Transverse colon (tissue), 4 donors: ENCODE measurements around the gene NIBAN1. TPM values are rescaled to one million over a fixed set of nuclear protein-coding genes. Genes with fewer than 3 reads are reported as not detected.
A peak's percentile ranks its signal among the peaks of the same experiment; 100 is the strongest.

ENCODE experiments used
- DNase-seq: peaks from one replicate; pipeline ENCODE4 v3.0.0-alpha.2; 2019
- H3K27ac ChIP-seq, 4 donors: fragments of 200-600 bp; sonication (generic); 2 replicates each; pipeline ENCODE4 v1.5.1; 2016 to 2018; ENCODE audit warnings: inconsistent platforms in 4 of 4
- H3K27me3 ChIP-seq: fragments of 200-600 bp; sonication (generic); 2 replicates; pipeline ENCODE4 v1.5.1; 2017; ENCODE audit warnings: inconsistent platforms
- H3K36me3 ChIP-seq, 4 donors: fragments of 200-600 bp; sonication (generic); 2 replicates each; pipeline ENCODE4 v1.5.1; 2017 to 2019; ENCODE audit warnings: inconsistent platforms in 4 of 4
- H3K4me1 ChIP-seq, 4 donors: fragments of 200-600 bp; sonication (generic); 2 replicates each; pipeline ENCODE4 v1.5.1; 2017 to 2020; ENCODE audit warnings: inconsistent platforms in 4 of 4
- H3K4me3 ChIP-seq, 4 donors: fragments of 200-600 bp; sonication (generic); 1 replicate in 1 of 4; 2 replicates in 3 of 4; pipeline versions ENCODE4 v1.5.1 to v1.6.1; 2017 to 2019; ENCODE audit warnings: inconsistent platforms in 4 of 4
- H3K9me3 ChIP-seq, 2 donors: fragments of 200-600 bp; sonication (generic); 2 replicates each; pipeline ENCODE4 v1.5.1; 2017 to 2019; ENCODE audit warnings: inconsistent platforms in 2 of 2
- CTCF ChIP-seq, 5 experiments: fragments of 200-600 bp in 3 of 5; fragments of 450-650 bp in 2 of 5; sonication (generic) in 3 of 5; IDR thresholded peaks; 1 replicate in 2 of 5; 2 replicates in 3 of 5; pipeline ENCODE4 v1.5.1; 2016 to 2017; ENCODE audit warnings: antibody characterized with exemption in 5 of 5, inconsistent platforms in 3 of 5, mild to moderate bottlenecking in 2 of 5, moderate library complexity in 1 of 5
- EP300 ChIP-seq: sonication (generic); formaldehyde crosslinking; IDR thresholded peaks from one replicate; pipeline ENCODE4 v1.6.1; 2017; ENCODE audit warnings: antibody characterized with exemption, low read depth
- POLR2A ChIP-seq: fragments of 450-650 bp; IDR thresholded peaks from one replicate; pipeline ENCODE4 v1.6.1; 2016; ENCODE audit warnings: antibody characterized with exemption, mild to moderate bottlenecking, moderate library complexity
- POLR2AphosphoS5 ChIP-seq, 3 donors: sonication (generic); formaldehyde crosslinking; IDR thresholded peaks; one replicate each; pipeline ENCODE4 v1.6.1; 2016; ENCODE audit warnings: antibody characterized with exemption in 3 of 3
- WGBS, 2 donors: methylation state at CpG; one replicate each; pipeline ENCODE4 v1.1.5; 2018; ENCODE audit warnings: low coverage in 1 of 2; 5-methylcytosine and 5-hydroxymethylcytosine counted together
- in situ Hi-C, 4 donors: fragments of 200-750 bp; cut with MboI; loops; one replicate each; pipeline versions ENCODE4 v1.15.0 to v1.15.1; 2017; ENCODE audit warnings: low sequenced_read_pairs in 3 of 4, low pct_ligation_motif_present in 1 of 4, low pct_unique_long_range_greater_than_20kb in 1 of 4
- intact Hi-C: fragments of 100-400 bp; cut with DNase I; formaldehyde crosslinking; loops from one replicate; pipeline ENCODE4 v1.15.1; 2023; ENCODE audit warnings: low total_unique reads
- total RNA-seq, 4 donors: library from RNA; depleted of rRNA; stranded (reverse); fragments of >200 nt; gene quantifications; one replicate each; pipeline ENCODE4 v1.1.0, GENCODE V29; 2016

NIBAN1 gene
- 10 to 100 TPM; 22.7 to 38.7 (median 31.7) TPM for total RNA-seq

- WGBS, 2 donors, result 1% methylated on average over 46 of the region's 70 CpGs; no CpG with 5 or more reads in 1 of the 2 donors
- peak; percentile 76 for DNase-seq
- intact Hi-C loops (loop anchor here (5.0 kb wide), 1 partner anchor 92 kb away; no protein-coding TSS in a partner anchor), in situ Hi-C loops (no loop called here)
- Histone ChIP-seq H3K9me3 (no peaks in the 10 kb centered on the region), H3K27me3 (peaks cover 54% of the 10 kb centered on the region), H3K36me3 (no peaks in the 10 kb centered on the region), H3K4me3 (peak within 1 kb of the TSS; percentile 47 to 61 (median 54)), H3K27ac (peak within 1 kb of the TSS; percentile 72 to 89 (median 84)), H3K4me1 (peaks cover 0 to 18% (median 5%) of the 10 kb centered on the region in 4 donors)
- TF ChIP-seq EP300 (no peak), POLR2A (peak; percentile 56), POLR2AphosphoS5 (IDR thresholded peaks at IDR 0.05) (peak; percentile 76 to 88 (median 84))
Measured at GRCh38 chr1:184974056-184974836, at the start of gene NIBAN1. NIBAN1 (minus strand) TSS chr1:184974508; CDS start chr1:184974356, 152 bp downstream.

- intact Hi-C loops (no loop called here), in situ Hi-C loops (no loop called here)
- Histone ChIP-seq H3K4me1 (peaks cover 0 to 5% (median 0%) of the 10 kb centered on the region in 4 donors), H3K27me3 (no peaks in the 10 kb centered on the region), H3K9me3 (no peaks in the 10 kb centered on the region), H3K27ac (no peak overlapping the region), H3K36me3 (no peaks in the 10 kb centered on the region), H3K4me3 (no peak overlapping the region)
- DNase-seq, result no peak
- TF ChIP-seq POLR2AphosphoS5 (IDR thresholded peaks at IDR 0.05) (no peak), CTCF (IDR thresholded peaks at IDR 0.05) (no peak), EP300 (no peak), POLR2A (no peak)
- 67 to 91% methylated on average over 1 to 3 of the region's 3 CpGs for WGBS, 2 donors
Measured at GRCh38 chr1:185017966-185018365, 43.7 kb upstream of the NIBAN1 start.

- intact Hi-C loops, result no loop called here
Measured at GRCh38 chr1:185017338-185017737, 43.0 kb upstream of the NIBAN1 start.

GRCh38 chr1:185016880-185017279 lies 42.6 kb upstream of the NIBAN1 start:
- Histone ChIP-seq H3K36me3 (no peaks in the 10 kb centered on the region), H3K4me3 (no peak overlapping the region), H3K9me3 (no peaks in the 10 kb centered on the region), H3K4me1 (peaks cover 0 to 5% (median 0%) of the 10 kb centered on the region in 4 donors), H3K27ac (no peak overlapping the region), H3K27me3 (no peaks in the 10 kb centered on the region)
- 70 to 80% methylated on average over 1 to 2 of the region's 2 CpGs for WGBS, 2 donors
- in situ Hi-C loops, result no loop called here
- intact Hi-C loops, result no loop called here
- TF ChIP-seq EP300, result no peak
- TF ChIP-seq POLR2A, result no peak
- TF ChIP-seq POLR2AphosphoS5 (IDR thresholded peaks at IDR 0.05), result no peak
- no peak for TF ChIP-seq CTCF (IDR thresholded peaks at IDR 0.05)
- DNase-seq, result no peak

More at GRCh38 chr1:185017338-185017737, 43.0 kb upstream of the NIBAN1 start:
- in situ Hi-C loops, result no loop called here
- H3K9me3 ChIP-seq, result no peaks in the 10 kb centered on the region
- H3K27me3 ChIP-seq, result no peaks in the 10 kb centered on the region
- no peaks in the 10 kb centered on the region for H3K36me3 ChIP-seq
- DNase-seq, result no peak
- 81 to 100% methylated on average over 1 to 2 of the region's 2 CpGs for WGBS, 2 donors
- H3K4me3 ChIP-seq, result no peak overlapping the region
- peaks cover 0 to 5% (median 0%) of the 10 kb centered on the region in 4 donors for H3K4me1 ChIP-seq
- no peak for TF ChIP-seq POLR2A
- no peak for TF ChIP-seq POLR2AphosphoS5 (IDR thresholded peaks at IDR 0.05)
- no peak for TF ChIP-seq EP300
- no peak for TF ChIP-seq CTCF (IDR thresholded peaks at IDR 0.05)
- no peak overlapping the region for H3K27ac ChIP-seq
